Measurements from ENCODE around the gene PDAP1. TPM values are rescaled to one million over a fixed set of nuclear protein-coding genes. Genes with fewer than 3 reads are reported as not detected.

The PDAP1 gene, protein sequence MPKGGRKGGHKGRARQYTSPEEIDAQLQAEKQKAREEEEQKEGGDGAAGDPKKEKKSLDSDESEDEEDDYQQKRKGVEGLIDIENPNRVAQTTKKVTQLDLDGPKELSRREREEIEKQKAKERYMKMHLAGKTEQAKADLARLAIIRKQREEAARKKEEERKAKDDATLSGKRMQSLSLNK
- total RNA-seq: 10 to 100 TPM; 55.3 to 60.6 (median 59.3) TPM
- total RNA-seq (2013): 54.0 TPM

DNA sequence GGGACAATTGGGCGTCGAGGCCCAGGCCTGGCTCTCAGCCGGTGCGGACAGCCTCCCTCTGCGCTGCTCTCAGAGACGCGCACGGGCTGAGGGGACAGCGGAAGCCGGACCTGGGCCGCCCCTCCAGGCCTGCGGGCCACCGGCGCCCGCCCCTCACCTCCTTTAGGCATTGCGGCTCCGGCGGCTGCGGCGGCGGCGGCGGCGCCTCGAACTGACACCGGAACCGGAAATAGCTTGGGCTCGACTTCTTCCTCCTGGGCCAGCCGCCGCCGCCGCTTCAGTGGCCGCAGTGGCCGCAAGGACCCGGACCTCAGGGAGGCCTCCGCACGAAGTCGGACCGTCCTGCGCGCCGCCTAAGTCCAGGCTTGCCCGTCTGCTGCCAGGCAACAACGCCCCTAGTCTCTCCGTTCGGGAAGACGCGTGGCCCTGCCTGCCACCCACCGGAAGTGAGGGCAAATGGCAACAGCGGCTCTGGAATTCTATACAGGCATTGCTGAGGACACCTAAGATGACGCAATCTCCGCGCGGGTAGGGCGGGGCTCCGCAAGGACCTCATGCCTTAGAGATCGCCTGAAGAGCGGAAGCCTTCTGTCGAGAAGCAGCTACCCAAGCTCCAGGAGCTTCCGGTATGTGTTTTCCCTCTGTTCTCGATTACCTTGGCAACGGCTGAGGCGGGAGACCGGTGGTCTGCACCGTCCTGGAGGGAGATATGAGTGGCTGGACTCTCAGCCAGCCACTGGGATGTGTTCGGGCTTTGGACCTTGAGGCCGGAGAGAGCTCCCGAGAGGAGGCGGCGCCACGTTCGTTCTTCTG, at the start of gene PDAP1, which contains the start of gene BUD31:
Gene PDAP1 (minus strand): TSS at position 219 of the 813 bp plus-strand sequence. CDS start 49 bp downstream, at position 170.
Gene BUD31 (plus strand): TSS at position 591 of the 813 bp plus-strand sequence. CDS start 2,124 bp downstream, outside the sequence.
- ATAC-seq (peak; percentile 84 to 95 (median 85)), DNase-seq (peak; percentile 95 to 98)
- H3K36me3 ChIP-seq (ENCODE audit: control insufficient read depth, insufficient read depth, low read length): peaks cover 37% of the 10 kb centered on the region
- no peaks in the 10 kb centered on the region for H3K9me3 ChIP-seq (ENCODE audit: control insufficient read depth, insufficient read depth, low read length)
- Mint-ChIP-seq H3K4me1 (peaks cover 50 to 59% of the 10 kb centered on the region in 2 donors), H3K4me3 (peak within 1 kb of the TSS; percentile 96), H3K27me3 (ENCODE audit: low read depth in 2 of 2) (no peaks in the 10 kb centered on the region), H3K27ac (peak within 1 kb of the TSS; percentile 93), H3K36me3 (peaks cover 6% of the 10 kb centered on the region), H3K9me3 (no peaks in the 10 kb centered on the region)
- H3K27ac ChIP-seq (ENCODE audit: low read length): peak within 1 kb of the TSS; percentile 98
- no peaks in the 10 kb centered on the region for H3K27me3 ChIP-seq (ENCODE audit: control insufficient read depth, insufficient read depth, low read length)
- under 1% methylated on average over 72 of the region's 72 CpGs for WGBS (ENCODE audit: insufficient coverage)
- peaks cover 57% of the 10 kb centered on the region for H3K4me1 ChIP-seq (ENCODE audit: control insufficient read depth, insufficient read depth, low read length)
- TF ChIP-seq, protein P1, sequence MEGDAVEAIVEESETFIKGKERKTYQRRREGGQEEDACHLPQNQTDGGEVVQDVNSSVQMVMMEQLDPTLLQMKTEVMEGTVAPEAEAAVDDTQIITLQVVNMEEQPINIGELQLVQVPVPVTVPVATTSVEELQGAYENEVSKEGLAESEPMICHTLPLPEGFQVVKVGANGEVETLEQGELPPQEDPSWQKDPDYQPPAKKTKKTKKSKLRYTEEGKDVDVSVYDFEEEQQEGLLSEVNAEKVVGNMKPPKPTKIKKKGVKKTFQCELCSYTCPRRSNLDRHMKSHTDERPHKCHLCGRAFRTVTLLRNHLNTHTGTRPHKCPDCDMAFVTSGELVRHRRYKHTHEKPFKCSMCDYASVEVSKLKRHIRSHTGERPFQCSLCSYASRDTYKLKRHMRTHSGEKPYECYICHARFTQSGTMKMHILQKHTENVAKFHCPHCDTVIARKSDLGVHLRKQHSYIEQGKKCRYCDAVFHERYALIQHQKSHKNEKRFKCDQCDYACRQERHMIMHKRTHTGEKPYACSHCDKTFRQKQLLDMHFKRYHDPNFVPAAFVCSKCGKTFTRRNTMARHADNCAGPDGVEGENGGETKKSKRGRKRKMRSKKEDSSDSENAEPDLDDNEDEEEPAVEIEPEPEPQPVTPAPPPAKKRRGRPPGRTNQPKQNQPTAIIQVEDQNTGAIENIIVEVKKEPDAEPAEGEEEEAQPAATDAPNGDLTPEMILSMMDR (IDR thresholded peaks at IDR 0.05): no peak
- intact Hi-C loops (cut with micrococcal nuclease): loop anchor here (1.0 to 5.0 kb wide), 6 partner anchors 16 to 144 kb away; partner anchors contain the start of genes ARPC1B, FAM200A, ZKSCAN5 and ZNF789
- peak within 1 kb of the TSS; percentile 83 for H3K4me3 ChIP-seq (ENCODE audit: low read length)

DNA sequence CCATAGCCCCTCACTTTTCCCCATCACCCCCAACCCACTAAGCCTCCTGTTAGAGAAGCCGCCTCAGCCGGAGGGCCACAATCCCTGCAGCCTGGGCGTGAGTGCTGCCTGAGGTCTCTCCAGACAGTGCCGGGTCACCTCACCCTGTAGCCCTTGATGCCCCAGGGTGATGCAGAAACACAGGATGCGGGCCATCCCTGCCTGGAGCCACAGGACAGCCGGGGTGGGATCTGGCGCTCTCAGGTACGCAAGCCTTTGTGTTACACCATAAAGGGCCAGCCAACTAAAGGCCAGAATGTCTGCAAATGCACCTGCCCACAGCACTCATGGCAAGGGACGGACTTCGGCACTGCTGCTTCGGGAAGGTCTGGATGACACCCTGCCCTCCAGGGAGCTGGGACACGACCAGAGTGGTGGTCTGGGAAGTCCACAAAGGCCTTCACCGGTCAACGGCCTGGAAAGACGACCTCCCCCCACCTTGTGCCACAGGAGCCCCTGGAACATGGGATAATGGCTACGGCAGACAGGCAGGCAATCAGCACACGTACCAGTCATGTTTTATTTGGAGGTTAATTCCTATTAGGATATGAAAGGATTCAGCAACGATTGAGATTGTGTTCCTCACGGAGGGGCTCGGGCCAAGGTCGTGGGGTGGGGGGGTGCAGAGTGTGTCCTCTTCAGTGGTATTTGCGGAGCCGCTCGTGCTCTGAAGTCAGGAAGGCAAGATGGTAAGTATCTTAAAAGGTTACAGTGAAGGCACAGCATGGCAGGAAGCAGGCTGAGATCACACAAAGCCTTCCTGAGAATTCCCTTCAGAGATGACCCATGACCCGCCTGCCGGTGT, 49.5 kb upstream of the PDAP1 start:
- no peak overlapping the region for H3K27ac ChIP-seq (ENCODE audit: low read length)
- DNase-seq (no peak), ATAC-seq (no peak)
- H3K4me3 ChIP-seq (ENCODE audit: low read length): no peak overlapping the region
- Mint-ChIP-seq H3K4me1 (peaks cover 18 to 22% of the 10 kb centered on the region in 2 donors), H3K4me3 (no peak overlapping the region), H3K27me3 (ENCODE audit: low read depth in 2 of 2) (no peaks in the 10 kb centered on the region), H3K9me3 (no peaks in the 10 kb centered on the region), H3K27ac (peak overlapping the region in 1 of 2 donors; percentile 29), H3K36me3 (no peaks in the 10 kb centered on the region)
- peaks cover 41% of the 10 kb centered on the region for H3K36me3 ChIP-seq (ENCODE audit: control insufficient read depth, insufficient read depth, low read length)
- intact Hi-C loops (cut with micrococcal nuclease): loop anchor here (5.0 kb wide), 1 partner anchor 41 kb away; no protein-coding TSS in a partner anchor
- TF ChIP-seq, protein P1 (IDR thresholded peaks at IDR 0.05): no peak
- H3K4me1 ChIP-seq (ENCODE audit: control insufficient read depth, insufficient read depth, low read length): no peaks in the 10 kb centered on the region
- 95% methylated on average over 23 of the region's 26 CpGs for WGBS (ENCODE audit: insufficient coverage)
- no peaks in the 10 kb centered on the region for H3K27me3 ChIP-seq (ENCODE audit: control insufficient read depth, insufficient read depth, low read length)
- H3K9me3 ChIP-seq (ENCODE audit: control insufficient read depth, insufficient read depth, low read length): no peaks in the 10 kb centered on the region

DNA sequence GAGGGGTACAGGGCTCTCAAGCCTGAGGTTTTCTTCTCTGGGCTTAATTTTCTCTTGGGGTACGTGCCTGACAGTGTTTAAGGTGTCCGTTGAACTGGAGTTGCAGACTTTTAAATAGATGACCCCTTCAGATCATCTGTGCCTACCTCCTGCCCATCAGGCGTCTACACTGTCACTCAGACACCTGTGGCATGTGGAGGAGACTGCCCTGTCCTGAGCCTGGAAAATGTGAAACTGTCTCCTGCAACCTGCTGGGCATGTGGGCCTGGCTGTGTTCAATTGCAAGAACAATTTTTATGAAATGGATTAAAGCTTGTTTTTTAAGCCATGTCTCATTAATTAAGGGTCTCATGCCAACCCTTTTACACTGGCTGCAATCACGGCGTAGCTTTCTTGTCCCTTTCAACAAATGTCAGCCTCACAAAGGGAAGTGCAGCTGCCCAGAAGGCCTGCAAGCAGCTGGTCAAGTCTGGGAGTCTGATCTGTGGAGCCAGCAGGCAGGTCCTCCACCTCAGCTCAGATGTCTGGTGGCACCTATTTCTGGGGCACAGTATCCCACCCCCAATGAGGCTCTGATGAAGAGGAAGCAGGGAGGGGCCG, 48.8 kb upstream of the PDAP1 start:
- WGBS (ENCODE audit: insufficient coverage): 93% methylated on average over 6 of the region's 6 CpGs
- H3K4me1 ChIP-seq (ENCODE audit: control insufficient read depth, insufficient read depth, low read length): no peaks in the 10 kb centered on the region
- no peaks in the 10 kb centered on the region for H3K36me3 Mint-ChIP-seq

More for the DNA sequence above, 48.8 kb upstream of the PDAP1 start:
- Histone ChIP-seq H3K9me3 (ENCODE audit: control insufficient read depth, insufficient read depth, low read length) (no peaks in the 10 kb centered on the region), H3K27me3 (ENCODE audit: control insufficient read depth, insufficient read depth, low read length) (no peaks in the 10 kb centered on the region), H3K4me3 (ENCODE audit: low read length) (no peak overlapping the region), H3K36me3 (ENCODE audit: control insufficient read depth, insufficient read depth, low read length) (peaks cover 42% of the 10 kb centered on the region), H3K27ac (ENCODE audit: low read length) (no peak overlapping the region)
- H3K4me1 Mint-ChIP-seq: peaks cover 18% of the 10 kb centered on the region in 2 donors
- no peak overlapping the region for H3K4me3 Mint-ChIP-seq
- no peaks in the 10 kb centered on the region for H3K27me3 Mint-ChIP-seq (ENCODE audit: low read depth in 2 of 2)
- ATAC-seq (no peak), DNase-seq (no peak)
- peak overlapping the region in 1 of 2 donors; percentile 58 for H3K27ac Mint-ChIP-seq
- TF ChIP-seq, protein P1 (IDR thresholded peaks at IDR 0.05): no peak
- no peaks in the 10 kb centered on the region for H3K9me3 Mint-ChIP-seq
- intact Hi-C loops (cut with micrococcal nuclease): loop anchor here (5.0 kb wide), 1 partner anchor 40 kb away; no protein-coding TSS in a partner anchor
